Measurements from ENCODE around the gene CEP112. TPM values are rescaled to one million over a fixed set of nuclear protein-coding genes. Genes with fewer than 3 reads are reported as not detected.

The CEP112 gene
- total RNA-seq, 8 experiments from 2014 or later = 4.1 to 15.7 (median 7.9) TPM

DNA sequence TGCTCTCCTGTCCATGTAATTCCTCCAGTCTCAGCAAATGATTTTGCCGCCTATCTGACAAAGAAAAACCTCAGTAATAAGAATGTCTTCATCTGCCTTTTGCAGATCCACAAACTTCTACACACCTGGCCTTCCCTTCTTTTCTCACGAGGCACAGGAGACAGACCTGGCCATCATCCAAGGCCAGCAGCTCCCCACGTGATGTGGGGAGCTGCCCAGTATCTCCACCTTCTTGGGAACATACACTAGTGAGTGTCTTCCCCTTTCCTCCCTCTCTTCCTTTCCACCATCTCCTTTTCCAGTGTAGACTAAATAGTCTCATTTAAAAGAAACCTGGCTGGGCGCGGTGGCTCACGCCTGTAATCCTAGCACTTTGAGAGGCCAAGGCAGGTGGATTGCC is 274.4 kb downstream of the CEP112 start:
- Histone ChIP-seq H3K4me3 (no peak overlapping the region), H3K4me1 (replicated peaks in 1 of 2) (no peaks in the 10 kb centered on the region), H3K27ac (no peak overlapping the region)
- ATAC-seq (replicated peaks in 6 of 8) = no peak
- 70 to 100% (median 96%) methylated on average over 2 to 4 of the region's 6 CpGs; no CpG with 5 or more reads in 4 of the 10 experiments for WGBS, 10 experiments
- in situ Hi-C loops (cut with MboI; ENCODE audit: low pct_unique_long_range_greater_than_20kb in 2 of 9, low sequenced_read_pairs in 9 of 9, unreplicated experiment in 9 of 9) = no loop called here

DNA sequence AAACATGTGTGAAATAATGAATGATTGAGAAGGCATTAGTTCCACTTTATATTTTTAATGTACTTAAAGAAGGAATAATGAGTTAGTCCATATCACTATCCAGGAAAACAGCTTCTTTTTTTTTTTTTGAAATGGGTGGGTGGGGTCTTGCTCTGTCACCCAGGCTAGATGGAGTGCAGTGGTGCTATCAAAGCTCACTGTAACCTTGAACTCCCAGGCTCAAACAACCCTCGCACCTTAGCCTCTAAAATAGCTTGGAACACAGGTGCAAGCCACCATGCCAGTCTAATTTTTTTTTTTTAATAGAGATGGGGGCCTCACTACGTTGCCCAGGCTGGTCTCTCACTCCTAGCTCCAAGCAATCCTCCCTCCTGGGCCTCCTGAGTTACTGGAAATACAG is 275.5 kb downstream of the CEP112 start:
- H3K27ac ChIP-seq = no peak overlapping the region
- no peak overlapping the region for H3K4me3 ChIP-seq
- 60 to 100% (median 93%) methylated on average over 1 to 2 of the region's 2 CpGs; no CpG with 5 or more reads in 2 of the 10 experiments for WGBS, 10 experiments
- ATAC-seq (replicated peaks in 6 of 8) = no peak
- no peaks in the 10 kb centered on the region for H3K4me1 ChIP-seq (replicated peaks in 1 of 2)
- in situ Hi-C loops (cut with MboI; ENCODE audit: low pct_unique_long_range_greater_than_20kb in 2 of 9, low sequenced_read_pairs in 9 of 9, unreplicated experiment in 9 of 9) = no loop called here

DNA sequence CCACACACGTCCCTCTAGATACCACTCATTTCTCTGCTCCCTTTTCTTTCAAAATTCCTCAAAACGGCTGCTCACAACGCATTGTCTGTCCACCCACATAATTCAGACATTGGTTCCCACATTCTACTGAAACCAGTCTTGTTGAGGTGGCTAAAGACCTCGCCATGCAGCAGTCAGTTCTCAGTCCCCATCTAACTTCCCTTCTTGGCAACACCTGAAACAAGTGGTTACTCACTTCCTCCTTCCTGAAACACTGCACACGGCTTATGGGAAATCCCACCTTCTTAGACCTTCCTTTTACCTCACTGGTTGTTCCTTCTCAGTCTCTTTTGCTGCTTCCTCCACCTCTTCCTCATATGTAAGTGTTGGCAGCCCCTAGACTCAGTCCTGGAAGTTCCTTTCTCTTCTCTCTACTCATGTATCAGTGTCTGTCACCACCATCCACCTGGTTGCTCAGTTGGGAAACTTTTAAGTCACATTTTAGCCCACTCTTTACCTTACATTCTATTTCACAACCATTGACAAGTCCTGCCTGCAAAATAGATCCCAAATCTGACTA is 277.1 kb downstream of the CEP112 start:
- H3K4me3 ChIP-seq = no peak overlapping the region
- no peak for ATAC-seq (replicated peaks in 6 of 8)
- H3K27ac ChIP-seq = no peak overlapping the region
- WGBS, 10 experiments = 87 to 97% (median 93%) methylated on average over 2 to 5 of the region's 5 CpGs; no CpG with 5 or more reads in 2 of the 10 experiments
- H3K4me1 ChIP-seq (replicated peaks in 1 of 2) = no peaks in the 10 kb centered on the region
- in situ Hi-C loops (cut with MboI; ENCODE audit: low pct_unique_long_range_greater_than_20kb in 2 of 9, low sequenced_read_pairs in 9 of 9, unreplicated experiment in 9 of 9) = no loop called here

DNA sequence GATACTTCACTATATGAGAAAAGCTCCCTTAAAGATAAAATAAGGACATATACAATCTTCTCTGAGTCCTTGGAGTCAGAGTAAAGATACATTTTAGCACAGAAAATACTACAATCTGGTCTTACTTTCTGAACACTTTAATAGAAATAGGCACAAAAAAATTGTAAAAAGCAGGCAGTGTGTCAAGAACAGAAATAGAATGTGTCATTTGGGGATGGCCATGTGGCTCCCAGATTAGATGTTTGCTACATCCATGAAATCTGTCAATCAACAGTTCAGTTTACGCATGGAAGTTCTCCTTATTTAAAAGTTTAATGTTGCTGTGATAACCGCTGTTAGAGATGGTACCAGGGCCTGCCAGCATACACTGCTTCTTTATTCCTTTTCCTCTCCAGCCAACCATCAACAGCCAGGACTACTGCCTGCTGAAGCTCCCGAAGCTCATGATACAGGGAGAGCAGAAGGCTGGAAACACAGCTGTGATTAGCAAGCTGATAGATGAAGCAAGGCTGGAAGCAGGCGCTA is 278.5 kb downstream of the CEP112 start:
- ATAC-seq (replicated peaks in 6 of 8) = no peak
- H3K4me1 ChIP-seq (replicated peaks in 1 of 2) = no peaks in the 10 kb centered on the region
- in situ Hi-C loops (cut with MboI; ENCODE audit: low pct_unique_long_range_greater_than_20kb in 2 of 9, low sequenced_read_pairs in 9 of 9, unreplicated experiment in 9 of 9) = no loop called here
- no peak overlapping the region for H3K4me3 ChIP-seq
- no peak overlapping the region for H3K27ac ChIP-seq
- 48 to 100% (median 81%) methylated on average over 1 to 4 of the region's 4 CpGs; no CpG with 5 or more reads in 3 of the 10 experiments for WGBS, 10 experiments

DNA sequence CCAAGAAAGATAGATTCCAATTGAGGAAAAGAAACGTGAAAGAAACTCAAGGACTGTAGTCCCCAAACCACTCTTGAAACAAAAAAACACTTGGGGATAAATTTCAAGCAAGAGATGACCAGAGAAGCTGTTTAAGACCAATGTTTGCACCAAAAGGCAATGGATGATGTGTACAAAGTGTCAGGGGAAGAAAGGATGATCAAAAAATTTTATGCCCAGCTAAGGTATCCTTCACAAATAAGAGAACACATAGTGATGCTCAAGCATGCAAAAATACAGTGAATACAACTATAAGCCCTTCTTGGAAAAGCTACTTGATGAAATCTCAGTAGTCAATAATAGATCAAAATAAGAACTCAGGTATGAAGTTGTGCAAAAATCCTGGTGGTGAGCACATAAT is 281.1 kb downstream of the CEP112 start:
- in situ Hi-C loops (cut with MboI; ENCODE audit: low pct_unique_long_range_greater_than_20kb in 2 of 9, low sequenced_read_pairs in 9 of 9, unreplicated experiment in 9 of 9) = no loop called here
- no peak for ATAC-seq (replicated peaks in 6 of 8)
- WGBS, 10 experiments = 39 to 100% (median 92%) methylated on average over 1 of the region's 1 CpG; no CpG with 5 or more reads in 1 of the 10 experiments
- no peaks in the 10 kb centered on the region for H3K4me1 ChIP-seq (replicated peaks in 1 of 2)
- H3K4me3 ChIP-seq = no peak overlapping the region
- H3K27ac ChIP-seq = no peak overlapping the region

DNA sequence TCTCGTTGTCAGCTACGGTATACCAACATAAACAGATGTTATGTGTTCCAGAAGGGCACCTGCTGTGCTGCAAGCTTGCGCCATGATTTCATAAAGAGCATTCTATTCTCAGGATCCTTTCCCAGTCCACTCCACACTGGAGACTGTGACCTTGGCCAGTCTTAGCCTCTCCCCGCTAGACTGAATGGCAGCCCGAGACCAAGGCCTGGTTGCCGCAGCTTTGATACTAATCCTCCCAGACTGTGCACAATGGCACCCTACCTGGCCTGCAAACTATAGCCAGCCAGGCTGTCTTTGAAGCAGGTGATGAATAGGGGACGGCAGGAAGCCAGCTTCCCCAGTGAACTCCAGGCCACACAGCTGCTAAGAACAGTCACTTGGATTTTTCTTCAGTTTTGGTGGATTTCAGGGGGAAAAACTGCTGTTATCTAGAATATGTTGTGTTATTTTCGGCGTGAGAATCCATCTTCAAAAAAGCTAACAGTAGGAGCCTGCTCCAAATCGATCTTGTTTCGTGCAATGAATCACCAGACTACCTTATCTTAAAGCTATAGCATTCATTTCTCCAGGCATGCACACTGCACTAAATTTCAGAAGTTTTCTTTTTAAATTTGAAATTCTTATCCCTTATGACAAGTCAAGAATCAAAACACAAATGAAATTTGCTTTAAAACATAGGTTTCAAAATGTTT is 289.0 kb downstream of the CEP112 start:
- Histone ChIP-seq H3K4me1 (replicated peaks in 1 of 2) (no peaks in the 10 kb centered on the region), H3K4me3 (no peak overlapping the region), H3K27ac (no peak overlapping the region)
- WGBS, 10 experiments = 40 to 100% (median 85%) methylated on average over 2 to 10 of the region's 11 CpGs; no CpG with 5 or more reads in 1 of the 10 experiments
- peak in 2 of 8 experiments; percentile 40 to 49 for ATAC-seq (replicated peaks in 6 of 8)
- in situ Hi-C loops (cut with MboI; ENCODE audit: low pct_unique_long_range_greater_than_20kb in 2 of 9, low sequenced_read_pairs in 9 of 9, unreplicated experiment in 9 of 9) = no loop called here

DNA sequence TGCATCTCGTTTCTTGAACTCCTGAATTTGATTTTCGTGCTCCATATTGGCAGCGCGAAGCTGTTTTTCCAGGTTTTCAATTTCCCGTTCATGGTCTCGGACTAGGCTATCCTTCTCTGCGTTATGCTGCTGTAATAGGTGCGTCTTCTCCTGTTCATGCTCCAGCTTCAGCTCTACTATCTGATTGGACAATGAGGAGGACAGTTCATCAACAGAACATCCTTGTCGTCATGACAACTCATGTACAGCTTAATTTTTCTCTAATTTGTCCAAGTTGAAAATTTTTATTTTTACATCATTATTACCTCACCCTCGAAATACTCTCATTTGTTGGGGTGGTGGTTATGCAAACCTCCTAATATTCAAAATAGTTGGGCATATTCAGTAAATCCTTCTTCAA is 289.8 kb downstream of the CEP112 start:
- Histone ChIP-seq H3K27ac (no peak overlapping the region), H3K4me3 (no peak overlapping the region), H3K4me1 (replicated peaks in 1 of 2) (no peaks in the 10 kb centered on the region)
- in situ Hi-C loops (cut with MboI; ENCODE audit: low pct_unique_long_range_greater_than_20kb in 2 of 9, low sequenced_read_pairs in 9 of 9, unreplicated experiment in 9 of 9) = no loop called here
- no peak for ATAC-seq (replicated peaks in 6 of 8)
- WGBS, 10 experiments = 80 to 99% (median 94%) methylated on average over 6 to 10 of the region's 10 CpGs; no CpG with 5 or more reads in 1 of the 10 experiments

DNA sequence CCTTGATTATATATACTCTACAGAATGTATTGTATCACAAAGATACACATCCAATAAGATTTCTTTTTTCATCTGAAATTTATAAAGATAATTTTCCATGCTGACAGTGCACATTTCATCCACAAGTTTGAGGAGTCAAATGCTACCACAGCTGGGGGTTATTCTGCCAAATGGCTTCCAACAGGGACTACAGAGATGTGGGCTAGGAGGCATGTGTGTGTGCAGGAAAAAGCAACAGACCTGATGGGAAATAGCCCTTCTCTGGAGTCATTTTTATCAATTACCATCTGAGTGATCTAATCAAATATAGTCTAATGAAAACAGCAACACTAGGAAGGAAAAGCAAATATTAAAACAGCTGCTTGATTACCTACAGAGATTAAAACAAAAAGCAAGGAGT is 290.5 kb downstream of the CEP112 start:
- H3K27ac ChIP-seq = no peak overlapping the region
- H3K4me1 ChIP-seq (replicated peaks in 1 of 2) = no peaks in the 10 kb centered on the region
- peak in 1 of 8 experiments; percentile 25 for ATAC-seq (replicated peaks in 6 of 8)
- in situ Hi-C loops (cut with MboI; ENCODE audit: low pct_unique_long_range_greater_than_20kb in 2 of 9, low sequenced_read_pairs in 9 of 9, unreplicated experiment in 9 of 9) = no loop called here
- H3K4me3 ChIP-seq = no peak overlapping the region

DNA sequence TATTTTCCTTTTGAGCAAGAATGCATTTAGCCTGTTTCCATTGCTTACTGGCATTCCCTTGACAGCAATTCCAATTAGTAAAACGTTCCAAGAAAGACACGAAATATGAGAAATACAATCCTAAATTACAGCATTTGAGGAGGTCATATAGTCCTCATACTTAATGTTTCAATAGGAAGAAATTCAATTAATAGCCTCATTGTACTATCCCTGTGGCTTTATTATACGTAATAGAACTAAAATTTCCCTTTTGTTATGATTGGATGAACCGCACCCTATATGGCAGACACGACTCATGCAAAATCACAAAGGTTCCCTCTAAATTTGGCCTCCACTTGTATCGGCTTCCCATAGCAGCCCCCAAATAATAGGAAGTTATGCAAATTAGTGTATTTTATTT is 291.7 kb downstream of the CEP112 start:
- in situ Hi-C loops (cut with MboI; ENCODE audit: low pct_unique_long_range_greater_than_20kb in 2 of 9, low sequenced_read_pairs in 9 of 9, unreplicated experiment in 9 of 9) = no loop called here
- Histone ChIP-seq H3K4me3 (no peak overlapping the region), H3K4me1 (replicated peaks in 1 of 2) (no peaks in the 10 kb centered on the region), H3K27ac (no peak overlapping the region)
- 81 to 100% (median 93%) methylated on average over 1 to 6 of the region's 6 CpGs for WGBS, 10 experiments
- no peak for ATAC-seq (replicated peaks in 6 of 8)

DNA sequence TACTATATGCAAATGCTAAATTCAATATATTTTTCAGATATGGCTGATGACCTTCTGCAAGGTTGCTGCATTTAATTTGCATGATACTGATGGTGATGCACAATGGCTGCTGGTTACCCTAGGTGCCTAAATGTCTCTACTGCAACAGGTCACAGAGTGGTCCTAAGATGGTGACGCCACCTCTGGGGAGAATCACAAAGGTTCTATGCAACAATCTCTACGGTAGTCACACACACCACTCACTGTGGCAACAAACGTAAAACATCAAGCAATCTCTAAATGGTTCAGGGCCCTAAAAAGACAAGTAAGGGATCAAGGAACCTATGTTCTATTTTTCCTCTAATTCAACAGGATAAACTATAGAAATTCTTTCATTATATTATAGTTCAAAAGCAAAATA is 293.3 kb downstream of the CEP112 start:
- in situ Hi-C loops (cut with MboI; ENCODE audit: low pct_unique_long_range_greater_than_20kb in 2 of 9, low sequenced_read_pairs in 9 of 9, unreplicated experiment in 9 of 9) = loop anchor here in 1 of 9 experiments (25.0 kb wide), 1 partner anchor 89 kb away; no protein-coding TSS in a partner anchor
- Histone ChIP-seq H3K4me3 (no peak overlapping the region), H3K4me1 (replicated peaks in 1 of 2) (no peaks in the 10 kb centered on the region), H3K27ac (no peak overlapping the region)
- no peak for ATAC-seq (replicated peaks in 6 of 8)
- WGBS, 10 experiments = 83 to 100% (median 92%) methylated on average over 2 to 3 of the region's 3 CpGs; no CpG with 5 or more reads in 3 of the 10 experiments

DNA sequence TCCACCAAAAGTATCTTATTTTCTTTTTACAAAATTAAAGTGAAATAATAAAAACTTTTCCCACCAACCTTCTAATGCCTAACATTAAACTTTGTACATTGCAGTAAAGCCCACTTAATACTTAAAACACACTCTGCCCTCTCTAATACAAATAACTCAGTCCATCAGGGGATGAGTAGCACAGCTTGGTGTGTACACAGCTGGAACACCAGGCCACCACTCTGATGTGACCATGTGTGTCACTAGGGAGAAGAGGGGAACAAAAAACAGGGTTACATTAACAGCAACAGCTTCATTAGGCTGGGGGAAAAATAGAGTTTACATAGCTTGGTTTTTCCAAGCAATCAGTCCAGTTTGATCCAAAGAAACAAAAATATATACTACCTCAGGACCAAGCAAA is 295.0 kb downstream of the CEP112 start:
- ATAC-seq (replicated peaks in 6 of 8) = peak in 1 of 8 experiments; percentile 90
- Histone ChIP-seq H3K4me1 (replicated peaks in 1 of 2) (no peaks in the 10 kb centered on the region), H3K27ac (no peak overlapping the region), H3K4me3 (no peak overlapping the region)
- in situ Hi-C loops (cut with MboI; ENCODE audit: low pct_unique_long_range_greater_than_20kb in 2 of 9, low sequenced_read_pairs in 9 of 9, unreplicated experiment in 9 of 9) = loop anchor here in 1 of 9 experiments (25.0 kb wide), 1 partner anchor 90 kb away; no protein-coding TSS in a partner anchor

DNA sequence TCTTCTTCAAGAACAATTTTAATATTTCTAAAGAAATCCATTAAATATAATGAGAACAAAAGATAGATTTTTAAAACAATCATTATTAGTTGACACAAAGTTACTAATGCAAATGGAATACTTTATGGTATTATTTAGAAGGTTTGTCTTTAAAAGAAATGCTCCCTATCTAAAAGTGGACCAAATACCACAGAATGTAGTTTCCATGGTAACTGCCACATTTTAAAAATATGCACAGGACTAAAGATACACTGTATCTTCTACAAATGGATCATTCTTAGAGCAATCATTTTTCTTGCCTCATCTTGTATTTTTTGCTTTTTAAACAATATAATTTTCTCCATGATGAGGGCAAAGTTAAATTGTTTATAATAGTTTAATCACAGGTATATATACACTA is 296.0 kb downstream of the CEP112 start:
- no peak for ATAC-seq (replicated peaks in 6 of 8)
- Histone ChIP-seq H3K27ac (no peak overlapping the region), H3K4me1 (replicated peaks in 1 of 2) (no peaks in the 10 kb centered on the region), H3K4me3 (no peak overlapping the region)
- in situ Hi-C loops (cut with MboI; ENCODE audit: low pct_unique_long_range_greater_than_20kb in 2 of 9, low sequenced_read_pairs in 9 of 9, unreplicated experiment in 9 of 9) = loop anchor here in 1 of 9 experiments (25.0 kb wide), 1 partner anchor 91 kb away; no protein-coding TSS in a partner anchor

DNA sequence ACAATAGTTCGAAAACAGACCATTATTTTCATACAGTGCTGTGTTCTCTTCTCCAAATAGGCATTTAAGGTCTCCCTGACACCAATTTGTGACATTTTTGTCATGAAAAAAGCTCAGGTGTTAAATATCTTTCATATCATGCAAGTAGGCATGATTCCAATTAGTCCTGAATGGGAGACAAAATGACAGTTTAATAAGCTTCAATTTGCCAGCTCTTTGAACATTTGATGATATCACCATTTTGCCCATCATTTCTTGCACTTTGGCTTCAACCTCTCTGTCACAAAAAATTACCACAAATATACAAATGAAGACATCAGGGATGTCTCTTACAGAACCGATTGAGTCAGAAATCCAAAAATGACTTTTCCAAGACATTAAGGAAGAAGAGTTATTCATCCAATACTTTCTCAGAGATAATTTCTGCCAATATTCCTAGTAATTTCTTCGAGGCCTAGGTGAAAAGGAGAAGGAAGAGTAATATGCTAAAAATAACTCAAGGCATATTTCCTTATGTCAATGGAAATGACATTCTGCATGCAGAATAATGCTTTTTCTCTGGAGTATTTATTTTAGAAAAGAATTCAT is 298.1 kb downstream of the CEP112 start:
- no peaks in the 10 kb centered on the region for H3K4me1 ChIP-seq (replicated peaks in 1 of 2)
- ATAC-seq (replicated peaks in 6 of 8) = no peak
- WGBS, 10 experiments = 33 to 100% (median 89%) methylated on average over 1 to 3 of the region's 3 CpGs
- H3K27ac ChIP-seq = no peak overlapping the region
- no peak overlapping the region for H3K4me3 ChIP-seq
- in situ Hi-C loops (cut with MboI; ENCODE audit: low pct_unique_long_range_greater_than_20kb in 2 of 9, low sequenced_read_pairs in 9 of 9, unreplicated experiment in 9 of 9) = loop anchor here in 1 of 9 experiments (25.0 kb wide), 1 partner anchor 94 kb away; no protein-coding TSS in a partner anchor

Data from motor neuron (in vitro differentiated cells).